ENCODE results near the gene PTH1R. TPM values are rescaled to one million over a fixed set of nuclear protein-coding genes. Genes with fewer than 3 reads are reported as not detected.

Gene PTH1R
- total and polyA plus RNA-seq, 10 of the 15 experiments (the other 5 are each of a cell fraction or from before 2014, with no cell fraction given), result not detected

GRCh38 chr3:46835491-46835890, 42.0 kb upstream of the PTH1R start (continued):
- no peak for TF ChIP-seq EGR1 (IDR thresholded peaks at IDR 0.05; ENCODE audit: borderline replicate concordance in 1 of 2, low read depth in 2 of 2, low read length in 2 of 2)
- TF ChIP-seq NR2F1 (conservative IDR thresholded peaks at IDR 0.05), result no peak
- TF ChIP-seq GATAD2B (conservative IDR thresholded peaks at IDR 0.05; ENCODE audit: low read depth), result no peak
- TF ChIP-seq BCL3 (IDR thresholded peaks at IDR 0.05; ENCODE audit: borderline replicate concordance, insufficient read depth, low read depth, low read length, poor library complexity, severe bottlenecking), result no peak
- TF ChIP-seq TARDBP (IDR thresholded peaks at IDR 0.05; ENCODE audit: borderline replicate concordance), result no peak
- TF ChIP-seq POLR2A (IDR thresholded peaks at IDR 0.05; ENCODE audit: low read depth, low read length), result no peak
- TF ChIP-seq ESRRA (IDR thresholded peaks at IDR 0.05; ENCODE audit: low read length), result no peak
- no peak for TF ChIP-seq HDAC2 (IDR thresholded peaks at IDR 0.05)
- no peak for TF ChIP-seq ZBTB40 (IDR thresholded peaks at IDR 0.05; ENCODE audit: borderline replicate concordance)
- no peak for TF ChIP-seq SREBF1 (IDR thresholded peaks at IDR 0.05; ENCODE audit: low read length)

All from GM12878 (cell line).